Keratinocyte (primary cell): Measurements from ENCODE around the gene PLCL2.

Experiments used
- EZH2 ChIP-seq: IDR thresholded peaks from one replicate; pipeline ENCODE4 v1.6.1; 2012; ENCODE audit warnings: inconsistent platforms, mild to moderate bottlenecking, low read length, moderate library complexity
- TF ChIP-seq, protein P1 (sequence below), 3 experiments: IDR thresholded peaks in 1 of 3; conservative IDR thresholded peaks in 1 of 3; optimal IDR thresholded peaks in 1 of 3; 2 replicates in 2 of 3; 3 replicates in 1 of 3; pipeline versions ENCODE3 to v1.5.1; 2011; ENCODE audit warnings: low read length in 3 of 3, mild to moderate bottlenecking in 3 of 3, moderate library complexity in 2 of 3, control low read depth in 1 of 3, inconsistent platforms in 1 of 3; ENCODE audit not compliant: insufficient read depth in 2 of 3; ENCODE audit errors: extremely low read depth in 1 of 3

- no peak for TF ChIP-seq EZH2
- TF ChIP-seq, protein P1, sequence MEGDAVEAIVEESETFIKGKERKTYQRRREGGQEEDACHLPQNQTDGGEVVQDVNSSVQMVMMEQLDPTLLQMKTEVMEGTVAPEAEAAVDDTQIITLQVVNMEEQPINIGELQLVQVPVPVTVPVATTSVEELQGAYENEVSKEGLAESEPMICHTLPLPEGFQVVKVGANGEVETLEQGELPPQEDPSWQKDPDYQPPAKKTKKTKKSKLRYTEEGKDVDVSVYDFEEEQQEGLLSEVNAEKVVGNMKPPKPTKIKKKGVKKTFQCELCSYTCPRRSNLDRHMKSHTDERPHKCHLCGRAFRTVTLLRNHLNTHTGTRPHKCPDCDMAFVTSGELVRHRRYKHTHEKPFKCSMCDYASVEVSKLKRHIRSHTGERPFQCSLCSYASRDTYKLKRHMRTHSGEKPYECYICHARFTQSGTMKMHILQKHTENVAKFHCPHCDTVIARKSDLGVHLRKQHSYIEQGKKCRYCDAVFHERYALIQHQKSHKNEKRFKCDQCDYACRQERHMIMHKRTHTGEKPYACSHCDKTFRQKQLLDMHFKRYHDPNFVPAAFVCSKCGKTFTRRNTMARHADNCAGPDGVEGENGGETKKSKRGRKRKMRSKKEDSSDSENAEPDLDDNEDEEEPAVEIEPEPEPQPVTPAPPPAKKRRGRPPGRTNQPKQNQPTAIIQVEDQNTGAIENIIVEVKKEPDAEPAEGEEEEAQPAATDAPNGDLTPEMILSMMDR (optimal IDR thresholded peaks at IDR 0.05 in 1 of 3, IDR thresholded peaks at IDR 0.05 in 1 of 3, conservative IDR thresholded peaks at IDR 0.05 in 1 of 3; ENCODE audit: extremely low read depth in 1 of 3, insufficient read depth in 2 of 3, low read length in 3 of 3) = no peak
These were observed 185.6 kb downstream of the PLCL2 start for GRCh38 chr3:17070161-17070959.
